Endodermal cell (in vitro differentiated cells): Measurements from ENCODE around the gene MAP4K4. TPM values are rescaled to one million over a fixed set of nuclear protein-coding genes. Genes with fewer than 3 reads are reported as not detected.

ENCODE experiments used
- DNase-seq: peaks from one replicate; pipeline ENCODE4 v3.0.0-alpha.2; 2017
- H3K27ac ChIP-seq: 2 replicates; pipeline ENCODE4 v1.5.1; 2013; ENCODE audit warnings: mild to moderate bottlenecking, low read depth, low read length, moderate library complexity
- H3K27me3 ChIP-seq: 2 replicates; pipeline ENCODE4 v1.6.1; 2013; ENCODE audit warnings: mild to moderate bottlenecking, low read length, moderate library complexity; ENCODE audit not compliant: insufficient read depth, control insufficient read depth, poor library complexity, severe bottlenecking
- H3K36me3 ChIP-seq: 2 replicates; pipeline ENCODE4 v1.7.0; 2013; ENCODE audit warnings: mild to moderate bottlenecking, low read length, moderate library complexity; ENCODE audit not compliant: control insufficient read depth, insufficient read depth
- H3K4me1 ChIP-seq: one replicate; pipeline ENCODE4 v1.7.0; 2013; ENCODE audit warnings: low read length; ENCODE audit not compliant: control insufficient read depth, insufficient read depth
- H3K4me3 ChIP-seq: 2 replicates; pipeline ENCODE4 v1.5.1; 2013; ENCODE audit warnings: mild to moderate bottlenecking, low read length, moderate library complexity
- H3K9ac ChIP-seq: 2 replicates; pipeline ENCODE4 v1.6.1; 2013; ENCODE audit warnings: mild to moderate bottlenecking, low read length, moderate library complexity; ENCODE audit not compliant: poor library complexity, severe bottlenecking; ENCODE audit errors: extremely low read depth
- H3K9me3 ChIP-seq: 2 replicates; pipeline ENCODE4 v1.6.1; 2013; ENCODE audit warnings: mild to moderate bottlenecking, low read length, moderate library complexity; ENCODE audit not compliant: control insufficient read depth
- H3K27ac Mint-ChIP-seq: 2 replicates; pipeline ENCODE4 v1.8.0; 2020; ENCODE audit warnings: mixed read lengths
- H3K27me3 Mint-ChIP-seq: 2 replicates; pipeline ENCODE4 v1.8.0; 2021; ENCODE audit warnings: mild to moderate bottlenecking, mixed read lengths; ENCODE audit not compliant: insufficient read depth
- H3K36me3 Mint-ChIP-seq: 2 replicates; pipeline ENCODE4 v1.8.0; 2020; ENCODE audit warnings: low read depth, mixed read lengths
- H3K4me1 Mint-ChIP-seq: 2 replicates; pipeline ENCODE4 v1.8.0; 2020; ENCODE audit warnings: mixed read lengths
- H3K4me3 Mint-ChIP-seq: 2 replicates; pipeline ENCODE4 v1.8.0; 2020; ENCODE audit warnings: mild to moderate bottlenecking, moderate library complexity, mixed read lengths
- H3K9me3 Mint-ChIP-seq: 2 replicates; pipeline ENCODE4 v1.8.0; 2020; ENCODE audit warnings: mild to moderate bottlenecking, mixed read lengths
- CTCF ChIP-seq: fragments of 200-600 bp; sonication (generic); conservative IDR thresholded peaks from 2 replicates; pipeline ENCODE4 v1.5.0; 2021; ENCODE audit warnings: antibody characterized with exemption, mild to moderate bottlenecking
- WGBS, 2 experiments: methylation state at CpG; one replicate each; pipeline versions ENCODE4 v1.1.5 to v1.1.7; 2013; ENCODE audit warnings: missing lambda C conversion rate in 2 of 2, mixed read lengths in 1 of 2; ENCODE audit not compliant: insufficient coverage in 1 of 2, insufficient read length in 1 of 2; 5-methylcytosine and 5-hydroxymethylcytosine counted together
- total RNA-seq, 2 donors: library from RNA; stranded (reverse); fragmentation: NEBNext Ultra II Directional in 1 of 2; extraction: Animal tissue kit (Norgen Biotek cat#: 25700) in 1 of 2; gene quantifications; 2 replicates in 1 of 2; 3 replicates in 1 of 2; pipeline ENCODE4 v1.2.1, GENCODE V29; 2021

Gene MAP4K4
- total RNA-seq, 2 donors from 2014 or later: 130 to 142 TPM

GRCh38 chr2:101677658-101678057, 19.8 kb upstream of the MAP4K4 start:
- no peak for DNase-seq
- Histone ChIP-seq H3K27ac (no peak overlapping the region), H3K9me3 (peaks cover 4% of the 10 kb centered on the region), H3K9ac (no peak overlapping the region), H3K27me3 (no peaks in the 10 kb centered on the region), H3K4me3 (no peak overlapping the region), H3K36me3 (no peaks in the 10 kb centered on the region), H3K4me1 (no peaks in the 10 kb centered on the region)
- H3K4me3 Mint-ChIP-seq: no peak overlapping the region
- no peak overlapping the region for H3K27ac Mint-ChIP-seq
- H3K27me3 Mint-ChIP-seq: no peaks in the 10 kb centered on the region
- no peaks in the 10 kb centered on the region for H3K9me3 Mint-ChIP-seq
- WGBS, 2 experiments: no CpG with 5 or more reads among the region's 1 CpG
- H3K4me1 Mint-ChIP-seq: peaks cover 3% of the 10 kb centered on the region
- H3K36me3 Mint-ChIP-seq: no peaks in the 10 kb centered on the region
- no peak for TF ChIP-seq CTCF

- Mint-ChIP-seq H3K4me3 (no peak overlapping the region), H3K36me3 (no peaks in the 10 kb centered on the region), H3K4me1 (peaks cover 3% of the 10 kb centered on the region), H3K27me3 (no peaks in the 10 kb centered on the region), H3K27ac (no peak overlapping the region), H3K9me3 (no peaks in the 10 kb centered on the region)
- WGBS, 2 experiments: 95 to 100% methylated on average over 2 to 3 of the region's 3 CpGs
- no peaks in the 10 kb centered on the region for H3K27me3 ChIP-seq
- no peak for TF ChIP-seq CTCF
- H3K9me3 ChIP-seq: no peaks in the 10 kb centered on the region
- no peak overlapping the region for H3K9ac ChIP-seq
- no peaks in the 10 kb centered on the region for H3K4me1 ChIP-seq
- H3K4me3 ChIP-seq: no peak overlapping the region
- no peak overlapping the region for H3K27ac ChIP-seq
- DNase-seq: no peak
- H3K36me3 ChIP-seq: no peaks in the 10 kb centered on the region
These were observed 19.1 kb upstream of the MAP4K4 start for GRCh38 chr2:101678379-101678778.

- H3K9me3 Mint-ChIP-seq: no peaks in the 10 kb centered on the region
- Histone ChIP-seq H3K4me3 (no peak overlapping the region), H3K36me3 (no peaks in the 10 kb centered on the region), H3K9ac (no peak overlapping the region), H3K27me3 (no peaks in the 10 kb centered on the region), H3K9me3 (no peaks in the 10 kb centered on the region), H3K4me1 (no peaks in the 10 kb centered on the region), H3K27ac (no peak overlapping the region)
- H3K4me1 Mint-ChIP-seq: peaks cover 3% of the 10 kb centered on the region
- H3K27me3 Mint-ChIP-seq: no peaks in the 10 kb centered on the region
- WGBS, 2 experiments: 88 to 93% methylated on average over 5 to 8 of the region's 8 CpGs
- TF ChIP-seq CTCF: no peak
- H3K4me3 Mint-ChIP-seq: no peak overlapping the region
- DNase-seq: no peak
- H3K36me3 Mint-ChIP-seq: no peaks in the 10 kb centered on the region
- no peak overlapping the region for H3K27ac Mint-ChIP-seq
These were observed 18.3 kb upstream of the MAP4K4 start for GRCh38 chr2:101679037-101679726.
